IMR-90 (cell line): Measurements from ENCODE around the gene CFAP97D2. TPM values are rescaled to one million over a fixed set of nuclear protein-coding genes. Genes with fewer than 3 reads are reported as not detected.

Experiments
- ATAC-seq: fragments of 200-7000 bp; cut with Tn5 transposase; 2 replicates; pipeline ENCODE4 v1.9.1; 2020; ENCODE audit warnings: low read depth, mild to moderate bottlenecking, moderate library complexity
- BruUV-seq: library from RNA; stranded (reverse); fragments of 400-500 nt; replicated peaks from 2 replicates; lab custom pipeline; 2021; lab: Mats Ljungman, UMichigan
- CTCF ChIA-PET: fragments of 300-600 bp; formaldehyde crosslinking; extraction: SDS; loops from one replicate; lab custom pipeline; 2021; ENCODE audit warnings: antibody characterized with exemption; lab: Yijun Ruan, JAX
- POLR2A ChIA-PET: fragments of 300-600 bp; sonication (Branson Sonifier 250); formaldehyde crosslinking; loops from one replicate; lab custom pipeline; 2022; ENCODE audit warnings: antibody characterized with exemption; ENCODE audit not compliant: unreplicated experiment; lab: Charles Lee
- DNase-seq: peaks from one replicate; pipeline ENCODE4 v3.0.0; 2013
- H2AFZ ChIP-seq: replicated peaks from 2 replicates; pipeline ENCODE3; 2013; ENCODE audit warnings: low read length, mild to moderate bottlenecking; ENCODE audit not compliant: poor library complexity
- H2AK5ac ChIP-seq: 2 replicates; pipeline ENCODE4 v1.6.1; 2013; ENCODE audit warnings: low read depth, low read length, inconsistent platforms
- H2AK9ac ChIP-seq: replicated peaks from 2 replicates; pipeline ENCODE3; 2013; ENCODE audit warnings: mild to moderate bottlenecking, low read depth, low read length, moderate library complexity; ENCODE audit not compliant: poor library complexity
- H2BK120ac ChIP-seq: 2 replicates; pipeline ENCODE4 v1.6.1; 2013; ENCODE audit warnings: low read depth, low read length, inconsistent platforms
- H2BK15ac ChIP-seq: 3 replicates; pipeline ENCODE4 v1.6.1; 2013; ENCODE audit warnings: low read depth, low read length, inconsistent platforms
- H2BK20ac ChIP-seq: 2 replicates; pipeline ENCODE4 v1.6.1; 2013; ENCODE audit warnings: low read depth, mild to moderate bottlenecking, inconsistent platforms, low read length, moderate library complexity
- H2BK5ac ChIP-seq: 2 replicates; pipeline ENCODE4 v1.6.1; 2013; ENCODE audit warnings: mild to moderate bottlenecking, low read depth, low read length, inconsistent platforms; ENCODE audit not compliant: poor library complexity, severe bottlenecking
- H3K14ac ChIP-seq: replicated peaks from 2 replicates; pipeline ENCODE4 v1.6.1; 2013; ENCODE audit warnings: low read depth, low read length, inconsistent platforms
- H3K18ac ChIP-seq: 2 replicates; pipeline ENCODE4 v1.6.1; 2013; ENCODE audit warnings: low read depth, low read length, control low read depth
- H3K23ac ChIP-seq: 2 replicates; pipeline ENCODE4 v1.6.1; 2013; ENCODE audit warnings: low read depth, low read length, inconsistent platforms
- H3K27ac ChIP-seq: 2 replicates; pipeline ENCODE4 v1.5.1; 2013; ENCODE audit warnings: mild to moderate bottlenecking, control low read depth, low read length; ENCODE audit not compliant: insufficient read depth
- H3K27me3 ChIP-seq: 2 replicates; pipeline ENCODE4 v1.6.1; 2013; ENCODE audit warnings: low read length; ENCODE audit not compliant: control insufficient read depth, insufficient read depth
- H3K36me3 ChIP-seq: 2 replicates; pipeline ENCODE4 v1.6.1; 2013; ENCODE audit warnings: low read length, mixed read lengths; ENCODE audit not compliant: control insufficient read depth, insufficient read depth
- H3K4ac ChIP-seq: 2 replicates; pipeline ENCODE4 v1.6.1; 2013; ENCODE audit warnings: low read depth, low read length, inconsistent platforms
- H3K4me1 ChIP-seq: 2 replicates; pipeline ENCODE4 v1.6.1; 2013; ENCODE audit warnings: low read length, mixed read lengths; ENCODE audit not compliant: control insufficient read depth, insufficient read depth
- H3K4me2 ChIP-seq: 2 replicates; pipeline ENCODE4 v1.6.1; 2013; ENCODE audit warnings: low read depth, mild to moderate bottlenecking, control low read depth, low read length, moderate library complexity
- H3K4me3 ChIP-seq: 2 replicates; pipeline ENCODE4 v1.5.1; 2013; ENCODE audit warnings: low read depth, mild to moderate bottlenecking, control low read depth, low read length, moderate library complexity; ENCODE audit not compliant: insufficient read depth
- H3K56ac ChIP-seq: 2 replicates; pipeline ENCODE4 v1.6.1; 2013; ENCODE audit warnings: low read length, inconsistent platforms; ENCODE audit not compliant: insufficient read depth; ENCODE audit errors: extremely low read depth
- H3K79me1 ChIP-seq, 2 experiments: 2 replicates each; pipeline ENCODE4 v1.6.1; 2013; ENCODE audit warnings: low read length in 2 of 2, inconsistent platforms in 1 of 2, low read depth in 1 of 2
- H3K9ac ChIP-seq: 2 replicates; pipeline ENCODE4 v1.6.1; 2013; ENCODE audit warnings: low read depth, low read length, control low read depth
- H3K9me1 ChIP-seq: 2 replicates; pipeline ENCODE4 v1.6.1; 2013; ENCODE audit warnings: low read length, inconsistent platforms; ENCODE audit not compliant: insufficient read depth
- H3K9me3 ChIP-seq: 2 replicates; pipeline ENCODE4 v1.6.1; 2013; ENCODE audit warnings: low read length; ENCODE audit not compliant: control insufficient read depth, insufficient read depth
- H4K20me1 ChIP-seq: 2 replicates; pipeline ENCODE4 v1.6.1; 2013; ENCODE audit warnings: low read length, inconsistent platforms; ENCODE audit not compliant: insufficient read depth
- H4K5ac ChIP-seq: 2 replicates; pipeline ENCODE4 v1.6.1; 2013; ENCODE audit warnings: mild to moderate bottlenecking, low read depth, low read length, control low read depth
- H4K8ac ChIP-seq, 2 experiments: 2 replicates each; pipeline ENCODE4 v1.6.1; 2013; ENCODE audit warnings: low read depth in 2 of 2, low read length in 2 of 2, control low read depth in 1 of 2, inconsistent platforms in 1 of 2
- H4K91ac ChIP-seq: 2 replicates; pipeline ENCODE4 v1.6.1; 2013; ENCODE audit warnings: low read depth, low read length, inconsistent platforms; ENCODE audit not compliant: insufficient read depth
- BHLHE40 ChIP-seq: fragments of 150-350 bp; IDR thresholded peaks from 2 replicates; pipeline ENCODE4 v1.6.1; 2016; ENCODE audit warnings: mild to moderate bottlenecking, low read depth, low read length
- CEBPB ChIP-seq: IDR thresholded peaks from 2 replicates; pipeline ENCODE4 v1.6.1; 2012; ENCODE audit warnings: low read depth, low read length, improper control_type of control experiment
- CHD1 ChIP-seq: IDR thresholded peaks from 2 replicates; pipeline ENCODE4 v1.6.1; 2012; ENCODE audit warnings: low read depth, low read length, improper control_type of control experiment
- CTCF ChIP-seq: conservative IDR thresholded peaks from 2 replicates; pipeline ENCODE4 v1.5.1; 2012; ENCODE audit warnings: mild to moderate bottlenecking, low read depth, low read length, improper control_type of control experiment
- ELK1 ChIP-seq: fragments of 150-350 bp; IDR thresholded peaks from 2 replicates; pipeline ENCODE4 v1.6.1; 2016; ENCODE audit warnings: low read depth, mild to moderate bottlenecking, low read length, moderate library complexity, borderline replicate concordance
- FOS ChIP-seq: fragments of 150-350 bp; IDR thresholded peaks from 2 replicates; pipeline ENCODE4 v1.6.1; 2016; ENCODE audit warnings: low read depth, low read length
- MAFK ChIP-seq: IDR thresholded peaks from 2 replicates; pipeline ENCODE4 v1.6.1; 2012; ENCODE audit warnings: low read depth, low read length, improper control_type of control experiment
- MAZ ChIP-seq: IDR thresholded peaks from 2 replicates; pipeline ENCODE4 v1.6.1; 2012; ENCODE audit warnings: low read depth, mild to moderate bottlenecking, low read length, improper control_type of control experiment, moderate library complexity, borderline replicate concordance
- MXI1 ChIP-seq: IDR thresholded peaks from 2 replicates; pipeline ENCODE4 v1.6.1; 2012; ENCODE audit warnings: low read depth, mild to moderate bottlenecking, low read length, moderate library complexity, borderline replicate concordance
- NFE2L2 ChIP-seq: fragments of 150-350 bp; IDR thresholded peaks from 2 replicates; pipeline ENCODE4 v1.6.1; 2016; ENCODE audit warnings: low read depth, mild to moderate bottlenecking, low read length
- POLR2A ChIP-seq: IDR thresholded peaks from 2 replicates; pipeline ENCODE4 v1.6.1; 2012; ENCODE audit warnings: mild to moderate bottlenecking, low read depth, low read length
- RAD21 ChIP-seq: IDR thresholded peaks from 2 replicates; pipeline ENCODE4 v1.6.1; 2012; ENCODE audit warnings: low read length, improper control_type of control experiment
- RCOR1 ChIP-seq: IDR thresholded peaks from 2 replicates; pipeline ENCODE4 v1.6.1; 2012; ENCODE audit warnings: mild to moderate bottlenecking, low read length, improper control_type of control experiment; ENCODE audit not compliant: insufficient replicate concordance
- RFX5 ChIP-seq: IDR thresholded peaks from 2 replicates; pipeline ENCODE4 v1.8.0; 2012; ENCODE audit warnings: low read depth, mild to moderate bottlenecking, low read length, moderate library complexity
- SMC3 ChIP-seq: fragments of 150-350 bp; IDR thresholded peaks from 2 replicates; pipeline ENCODE4 v1.6.1; 2016; ENCODE audit warnings: low read depth, mild to moderate bottlenecking, antibody characterized with exemption, low read length, moderate library complexity
- USF2 ChIP-seq: fragments of 150-350 bp; IDR thresholded peaks from 2 replicates; pipeline ENCODE4 v1.6.1; 2017; ENCODE audit warnings: mild to moderate bottlenecking, antibody characterized with exemption, low read length, low read depth
- WGBS, 2 experiments: methylation state at CpG; one replicate each; pipeline versions ENCODE4 v1.1.5 to v1.1.7; 2013; ENCODE audit warnings: missing lambda C conversion rate in 2 of 2; ENCODE audit not compliant: insufficient read length in 1 of 2; ENCODE audit errors: extremely low coverage in 2 of 2; 5-methylcytosine and 5-hydroxymethylcytosine counted together
- dilution Hi-C: fragments of 300-500 bp; cut with HindIII; formaldehyde crosslinking; loops from one replicate; pipeline ENCODE4 v1.14.3; 2018; ENCODE audit warnings: low sequenced_read_pairs; ENCODE audit not compliant: unreplicated experiment
- in situ Hi-C: fragments of 300-500 bp; cut with MboI; formaldehyde crosslinking; loops from 3 replicates; pipeline ENCODE4 v1.14.3; 2019; ENCODE audit warnings: low sequenced_read_pairs, inconsistent platforms, mixed read lengths
- intact Hi-C: fragments of 100-400 bp; cut with micrococcal nuclease; formaldehyde crosslinking; loops from 2 replicates; pipeline ENCODE4 v1.10.0; 2022
- polyA plus RNA-seq, 3 experiments: library from polyadenylated mRNA; depleted of rRNA; stranded (reverse); fragments of >200 nt; gene quantifications; 2 replicates each; pipeline ENCODE4 v1.2.3, GENCODE V29; 2012; ENCODE audit warnings: low replicate concordance in 1 of 3
- total RNA-seq: library from RNA; depleted of rRNA; stranded (reverse); fragments of >200 nt; gene quantifications from 2 replicates; pipeline ENCODE4 v1.2.3, GENCODE V29; 2012

CFAP97D2 gene
- total and polyA plus RNA-seq, 2 of the 4 experiments (the other 2 are of a cell fraction): not detected

DNA sequence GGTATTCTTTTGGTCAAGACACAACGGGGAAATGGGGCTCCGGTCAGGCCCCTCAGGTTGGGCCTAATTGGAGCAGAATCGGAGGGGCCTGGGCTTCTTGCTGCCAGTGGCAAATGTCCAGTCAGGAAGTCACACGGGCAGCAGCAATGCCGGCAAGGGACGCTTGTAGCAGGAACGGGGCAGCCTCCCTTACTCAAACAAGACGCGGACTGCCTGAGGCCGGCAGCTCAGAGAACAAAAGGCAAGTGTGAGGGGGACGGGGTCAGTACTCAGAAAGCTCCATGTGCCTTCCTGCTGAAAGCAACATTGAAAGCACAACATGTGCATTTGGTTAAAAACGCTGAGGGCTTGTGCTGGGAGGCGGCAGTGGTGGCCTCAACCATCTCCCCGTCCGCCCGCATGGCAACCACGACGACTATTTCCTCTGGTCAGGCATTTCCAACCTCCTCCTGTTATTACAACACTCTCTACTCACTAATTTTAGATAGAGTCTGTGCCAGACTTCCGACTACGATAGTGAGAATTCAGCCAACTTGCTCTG, 26.2 kb upstream of the CFAP97D2 start:
- Histone ChIP-seq H3K36me3 (no peaks in the 10 kb centered on the region), H2BK120ac (no peak overlapping the region), H3K18ac (no peak overlapping the region), H3K4me3 (no peak overlapping the region), H2AK5ac (no peak overlapping the region), H2BK15ac (no peak overlapping the region), H3K27me3 (peaks cover 25% of the 10 kb centered on the region), H2BK5ac (no peak overlapping the region), H2BK20ac (no peak overlapping the region), H3K9me1 (no peaks in the 10 kb centered on the region), H3K4me1 (no peaks in the 10 kb centered on the region), H3K27ac (no peak overlapping the region), H2AK9ac (no peak overlapping the region), H4K20me1 (no peaks in the 10 kb centered on the region; the same call in none of the 2 replicates), H3K9ac (no peak overlapping the region), H3K9me3 (no peaks in the 10 kb centered on the region), H3K14ac (no peak overlapping the region), H3K79me1 (no peaks in the 10 kb centered on the region), H4K8ac (no peak overlapping the region), H4K5ac (no peak overlapping the region), H3K4me2 (no peak overlapping the region), H3K23ac (no peak overlapping the region), H3K4ac (no peak overlapping the region), H3K56ac (no peak overlapping the region), H4K91ac (no peak overlapping the region), H2AFZ (no peak overlapping the region)
- ATAC-seq: no peak
- ChIA-PET CTCF (no interaction called here), POLR2A (no interaction called here)
- 67% methylated on average over 6 of the region's 20 CpGs; no CpG with 5 or more reads in 1 of the 2 experiments for WGBS, 2 experiments
- in situ Hi-C loops (no loop called here), dilution Hi-C loops (no loop called here), intact Hi-C loops (no loop called here)
- no peak for DNase-seq
- TF ChIP-seq MAZ (no peak), FOS (no peak), NFE2L2 (no peak), BHLHE40 (no peak), SMC3 (no peak), RCOR1 (no peak), MAFK (no peak), RFX5 (no peak), CHD1 (no peak), POLR2A (no peak), CEBPB (no peak), ELK1 (no peak), CTCF (no peak), MXI1 (no peak), RAD21 (no peak), USF2 (no peak)
- no TSS peak for BruUV-seq
